HCT116 (cell line): ENCODE data around the gene LIN9. TPM values are rescaled to one million over a fixed set of nuclear protein-coding genes. Genes with fewer than 3 reads are reported as not detected.
A peak's percentile ranks its signal among the peaks of the same experiment; 100 is the strongest.

Experiments
- ATAC-seq: fragments of 200-7000 bp; cut with Tn5 transposase; 2 replicates; pipeline ENCODE4 v1.9.1; 2020; ENCODE audit warnings: mild to moderate bottlenecking, moderate library complexity
- BruUV-seq: library from RNA; stranded (reverse); fragments of 400-500 nt; replicated peaks from 2 replicates; lab custom pipeline; 2021; lab: Mats Ljungman, UMichigan
- CTCF ChIA-PET: fragments of 300-600 bp; sonication (Branson Sonifier 250); formaldehyde crosslinking; loops from one replicate; lab custom pipeline; 2021; ENCODE audit warnings: antibody characterized with exemption; lab: Charles Lee
- POLR2A ChIA-PET: fragments of 300-600, 350-600 bp; sonication (Branson Sonifier 250); formaldehyde crosslinking; loops from one replicate; lab custom pipeline; 2021; ENCODE audit warnings: antibody characterized with exemption; lab: Charles Lee
- RAD21 ChIA-PET, 2 experiments: fragments of 300-600 bp; sonication (Branson Sonifier 250); formaldehyde crosslinking; loops; one replicate each; lab custom pipeline; 2023; ENCODE audit warnings: low total read pairs in 2 of 2; ENCODE audit not compliant: uncharacterized antibody in 2 of 2, unreplicated experiment in 2 of 2, low non-redundant PET in 1 of 2; lab: Charles Lee
- DNase-seq: peaks from one replicate; pipeline ENCODE4 v3.0.0-alpha.2; 2010; ENCODE audit warnings: low read depth, low spot score
- H2AFZ ChIP-seq: fragments of 200-600 bp; shearing (Covaris generic), sonication (generic); 2 replicates; pipeline ENCODE4 v1.6.1; 2017; ENCODE audit warnings: low read depth, mixed run types, mixed read lengths, antibody characterized with exemption, low read length; ENCODE audit not compliant: poor library complexity, severe bottlenecking
- H3K27ac ChIP-seq: 2 replicates; pipeline ENCODE4 v1.5.1; 2012; ENCODE audit warnings: low read depth, low read length
- H3K27me3 ChIP-seq: fragments of 200-600 bp; sonication (generic); 2 replicates; pipeline ENCODE4 v1.6.1; 2016; ENCODE audit warnings: mixed run types, low read length, mixed read lengths; ENCODE audit not compliant: insufficient read depth
- H3K36me3 ChIP-seq, 2 experiments: fragments of 200-500 bp in 1 of 2; fragments of 200-600 bp in 1 of 2; sonication (Bioruptor generic) in 1 of 2; sonication (generic) in 1 of 2; 2 replicates each; pipeline versions ENCODE4 v1.5.1 to v1.6.1; 2014 to 2016; ENCODE audit warnings: low read length in 2 of 2, inconsistent platforms in 1 of 2, mixed read lengths in 1 of 2, mixed run types in 1 of 2; ENCODE audit not compliant: insufficient read depth in 2 of 2, control insufficient read depth in 1 of 2
- H3K4me1 ChIP-seq, 2 experiments: fragments of 200-600 bp in 1 of 2; sonication (generic) in 1 of 2; 2 replicates each; pipeline versions ENCODE4 v1.5.1 to v1.6.1; 2012 to 2017; ENCODE audit warnings: low read length in 2 of 2, inconsistent platforms in 1 of 2, mild to moderate bottlenecking in 1 of 2, mixed read lengths in 1 of 2, mixed run types in 1 of 2, moderate library complexity in 1 of 2; ENCODE audit not compliant: insufficient read depth in 2 of 2, control insufficient read depth in 1 of 2
- H3K4me2 ChIP-seq: fragments of 200-600 bp; sonication (generic); 2 replicates; pipeline ENCODE4 v1.6.1; 2017; ENCODE audit warnings: mixed run types, low read length, mixed read lengths
- H3K4me3 ChIP-seq, 2 experiments: fragments of 200-600 bp in 1 of 2; sonication (generic) in 1 of 2; replicated peaks in 1 of 2; 2 replicates each; pipeline ENCODE4 v1.5.1; 2011 to 2016; ENCODE audit warnings: low read length in 2 of 2, control low read depth in 1 of 2, low read depth in 1 of 2, mild to moderate bottlenecking in 1 of 2, mixed read lengths in 1 of 2, mixed run types in 1 of 2
- H3K79me2 ChIP-seq: fragments of 200-600 bp; sonication (generic); 2 replicates; pipeline ENCODE4 v1.6.1; 2017; ENCODE audit warnings: mild to moderate bottlenecking, mixed run types, low read length, moderate library complexity, mixed read lengths; ENCODE audit not compliant: insufficient read depth
- H3K9ac ChIP-seq: fragments of 200-600 bp; sonication (generic); 2 replicates; pipeline ENCODE4 v1.6.1; 2016; ENCODE audit warnings: low read length, mixed read lengths
- H3K9me2 ChIP-seq: fragments of 200-600 bp; sonication (generic), shearing (Covaris generic); 2 replicates; pipeline ENCODE4 v1.6.1; 2017; ENCODE audit warnings: mixed run types, mild to moderate bottlenecking, moderate library complexity; ENCODE audit not compliant: insufficient read depth
- H3K9me3 ChIP-seq, 2 experiments: fragments of 200-500 bp in 1 of 2; fragments of 200-600 bp in 1 of 2; sonication (Bioruptor generic) in 1 of 2; sonication (generic) in 1 of 2; 2 replicates each; pipeline ENCODE4 v1.6.1; 2014 to 2017; ENCODE audit warnings: low read length in 2 of 2, mixed read lengths in 2 of 2, inconsistent platforms in 1 of 2, low read depth in 1 of 2, mild to moderate bottlenecking in 1 of 2, mixed run types in 1 of 2, moderate library complexity in 1 of 2; ENCODE audit not compliant: control insufficient read depth in 1 of 2, insufficient read depth in 1 of 2
- H4K20me1 ChIP-seq: fragments of 200-600 bp; sonication (generic), shearing (Covaris generic); 2 replicates; pipeline ENCODE4 v1.6.1; 2017; ENCODE audit warnings: mixed run types, mild to moderate bottlenecking, moderate library complexity; ENCODE audit not compliant: insufficient read depth
- ATF3 ChIP-seq: IDR thresholded peaks from 2 replicates; pipeline ENCODE4 v1.6.1; 2012
- CBX3 ChIP-seq: IDR thresholded peaks from 2 replicates; pipeline ENCODE4 v1.6.1; 2012; ENCODE audit warnings: low read depth
- CEBPB ChIP-seq: IDR thresholded peaks from 2 replicates; pipeline ENCODE4 v1.6.1; 2012; ENCODE audit warnings: low read depth
- CTCF ChIP-seq, 3 experiments: fragments of 200-600 bp in 1 of 3; sonication (generic) in 1 of 3; IDR thresholded peaks in 2 of 3; conservative IDR thresholded peaks in 1 of 3; 2 replicates each; pipeline ENCODE4 v1.5.1; 2012 to 2017; ENCODE audit warnings: low read depth in 2 of 3, low read length in 2 of 3, antibody characterized with exemption in 1 of 3, borderline replicate concordance in 1 of 3, control low read depth in 1 of 3, mild to moderate bottlenecking in 1 of 3, mixed read lengths in 1 of 3, mixed run types in 1 of 3, moderate library complexity in 1 of 3; ENCODE audit not compliant: insufficient read depth in 1 of 3
- EGR1 ChIP-seq: IDR thresholded peaks from 2 replicates; pipeline ENCODE4 v1.6.1; 2012; ENCODE audit warnings: low read depth
- ELF1 ChIP-seq: IDR thresholded peaks from 2 replicates; pipeline ENCODE4 v1.6.1; 2012; ENCODE audit warnings: low read depth, borderline replicate concordance
- EZH2 ChIP-seq: fragments of 200-600 bp; sonication (generic); IDR thresholded peaks from 2 replicates; pipeline ENCODE4 v1.6.1; 2017; ENCODE audit warnings: antibody characterized with exemption, mixed run types
- EZH2phosphoT487 ChIP-seq: fragments of 200-600 bp; IDR thresholded peaks from 2 replicates; pipeline ENCODE4 v1.6.1; 2018; ENCODE audit warnings: antibody characterized with exemption, borderline replicate concordance
- FOSL1 ChIP-seq: IDR thresholded peaks from 2 replicates; pipeline ENCODE4 v1.6.1; 2012; ENCODE audit warnings: low read depth
- MAX ChIP-seq: IDR thresholded peaks from 2 replicates; pipeline ENCODE4 v1.6.1; 2012
- POLR2A ChIP-seq: IDR thresholded peaks from 2 replicates; pipeline ENCODE4 v1.7.0; 2011; ENCODE audit warnings: borderline replicate concordance; ENCODE audit not compliant: insufficient read depth, insufficient read length; ENCODE audit errors: extremely low read depth
- POLR2AphosphoS5 ChIP-seq: IDR thresholded peaks from 2 replicates; pipeline ENCODE4 v1.6.1; 2011; ENCODE audit warnings: mild to moderate bottlenecking, low read depth, low read length, moderate library complexity
- RAD21 ChIP-seq: IDR thresholded peaks from 2 replicates; pipeline ENCODE4 v1.6.1; 2012; ENCODE audit warnings: low read depth, mild to moderate bottlenecking
- REST ChIP-seq: IDR thresholded peaks from 2 replicates; pipeline ENCODE4 v1.6.1; 2012; ENCODE audit warnings: low read depth
- SP1 ChIP-seq: IDR thresholded peaks from 2 replicates; pipeline ENCODE4 v1.6.1; 2012; ENCODE audit warnings: low read depth
- SRF ChIP-seq: IDR thresholded peaks from 2 replicates; pipeline ENCODE4 v1.6.1; 2012; ENCODE audit warnings: low read depth
- TCF7L2 ChIP-seq: IDR thresholded peaks from 2 replicates; pipeline ENCODE4 v1.7.0; 2011; ENCODE audit warnings: borderline replicate concordance, inconsistent platforms; ENCODE audit not compliant: insufficient read depth, insufficient read length; ENCODE audit errors: extremely low read depth
- YY1 ChIP-seq: IDR thresholded peaks from 2 replicates; pipeline ENCODE4 v1.6.1; 2011; ENCODE audit warnings: low read length, low read depth, moderate library complexity, mild to moderate bottlenecking; ENCODE audit not compliant: insufficient replicate concordance; ENCODE audit errors: extremely low read depth
- ZBTB33 ChIP-seq: IDR thresholded peaks from 2 replicates; pipeline ENCODE4 v1.6.1; 2011; ENCODE audit warnings: mild to moderate bottlenecking, low read length, moderate library complexity; ENCODE audit not compliant: insufficient replicate concordance; ENCODE audit errors: extremely low read depth
- ZFX ChIP-seq: fragments of 450-650 bp; IDR thresholded peaks from 2 replicates; pipeline ENCODE4 v1.6.1; 2017
- intact Hi-C: fragments of 100-400 bp; cut with micrococcal nuclease; formaldehyde crosslinking; loops from 2 replicates; pipeline ENCODE4 v1.10.0; 2022
- total RNA-seq: library from RNA; stranded (reverse); gene quantifications from one replicate; pipeline ENCODE4 v1.2.1, GENCODE V29; 2021; ENCODE audit not compliant: unreplicated experiment

The LIN9 gene
- total RNA-seq, 1 experiment from 2014 or later = 9.3 TPM

- H3K4me2 ChIP-seq = peak overlapping the region; percentile 77
- DNase-seq = no peak
- H3K79me2 ChIP-seq = no peaks in the 10 kb centered on the region
- no peak; the same call in 1 of the 2 replicates for ATAC-seq
- H3K9ac ChIP-seq = peak overlapping the region; percentile 16; the same call in 1 of the 2 replicates
- H4K20me1 ChIP-seq = no peaks in the 10 kb centered on the region
- no peak overlapping the region for H3K27ac ChIP-seq
- peaks cover 3 to 7% of the 10 kb centered on the region in 2 experiments; a peak in 3 of 4 replicates for H3K4me1 ChIP-seq
- POLR2A ChIA-PET = interaction anchor here (0.8 to 1.5 kb wide), 2 partner anchors 24 to 136 kb away, joined by 3 to 5 read pairs; partner anchors contain the start of gene LIN9
- H3K9me3 ChIP-seq = no peaks in the 10 kb centered on the region
- CTCF ChIA-PET = interaction anchor here (0.6 to 2.3 kb wide), 16 partner anchors 10 to 268 kb away, joined by 3 to 25 read pairs (median 3); partner anchors contain the start of genes LIN9 and PARP1
- TF ChIP-seq FOSL1 = no peak
- TF ChIP-seq ZFX = no peak
- no peak for TF ChIP-seq RAD21
- TF ChIP-seq ATF3 = no peak
- no peak for TF ChIP-seq REST
- TF ChIP-seq EGR1 = no peak
- no peak for TF ChIP-seq CBX3
- no peak for TF ChIP-seq ZBTB33
- TF ChIP-seq EZH2 = no peak
- TF ChIP-seq ELF1 = no peak
- TF ChIP-seq MAX = no peak
- TF ChIP-seq POLR2AphosphoS5 = no peak
- no peak for TF ChIP-seq YY1
- TF ChIP-seq EZH2phosphoT487 = no peak
- no peak for TF ChIP-seq CEBPB
- TF ChIP-seq CTCF (IDR thresholded peaks at IDR 0.05 in 2 of 3, conservative IDR thresholded peaks at IDR 0.05 in 1 of 3; ENCODE audit: borderline replicate concordance in 1 of 3, insufficient read depth in 1 of 3, low read depth in 2 of 3, low read length in 2 of 3) = no peak
- no peak for TF ChIP-seq POLR2A
- no peak for TF ChIP-seq SP1
- no peak for TF ChIP-seq TCF7L2
- TF ChIP-seq SRF = no peak
- TF ChIP-seq, all 23 proteins: peak for 0
- H3K4me3 ChIP-seq = peak overlapping the region; percentile 16 to 45; a peak in 3 of 4 replicates
- H2AFZ ChIP-seq = peak overlapping the region; percentile 99
- no peaks in the 10 kb centered on the region for H3K9me2 ChIP-seq
- H3K36me3 ChIP-seq = no peaks in the 10 kb centered on the region
- no TSS peak for BruUV-seq
- RAD21 ChIA-PET = interaction anchor here (0.9 to 1.1 kb wide), 3 partner anchors 131 to 208 kb away, joined by 3 read pairs; no protein-coding TSS in a partner anchor
- H3K27me3 ChIP-seq = no peaks in the 10 kb centered on the region
- intact Hi-C loops = loop anchor here (1.0 to 2.0 kb wide), 2 partner anchors 132 to 208 kb away; no protein-coding TSS in a partner anchor
These were observed 24.0 kb upstream of the LIN9 start for GRCh38 chr1:226332947-226333346.
